PC-3 (cell line): Measurements from ENCODE around the gene AGPAT3.

Source experiments
- EZH2 ChIP-seq: fragments of 300-600 bp; sonication (generic); IDR thresholded peaks from one replicate; pipeline ENCODE4 v1.6.1; 2017; ENCODE audit warnings: antibody characterized with exemption, mild to moderate bottlenecking, low read length; ENCODE audit not compliant: unreplicated experiment
- EZH2phosphoT487 ChIP-seq: fragments of 300-600 bp; sonication (generic); IDR thresholded peaks from 2 replicates; pipeline ENCODE4 v1.6.1; 2018; ENCODE audit warnings: mild to moderate bottlenecking, antibody characterized with exemption, low read length, borderline replicate concordance
- TF ChIP-seq, protein P1 (sequence below): fragments of 300-600 bp; sonication (generic); conservative IDR thresholded peaks from 2 replicates; pipeline ENCODE4 v1.5.1; 2017; ENCODE audit warnings: antibody characterized with exemption, low read depth, mild to moderate bottlenecking, low read length

GRCh38 chr21:43936247-43936967 lies 71.4 kb downstream of the AGPAT3 start:
- TF ChIP-seq, protein P1, sequence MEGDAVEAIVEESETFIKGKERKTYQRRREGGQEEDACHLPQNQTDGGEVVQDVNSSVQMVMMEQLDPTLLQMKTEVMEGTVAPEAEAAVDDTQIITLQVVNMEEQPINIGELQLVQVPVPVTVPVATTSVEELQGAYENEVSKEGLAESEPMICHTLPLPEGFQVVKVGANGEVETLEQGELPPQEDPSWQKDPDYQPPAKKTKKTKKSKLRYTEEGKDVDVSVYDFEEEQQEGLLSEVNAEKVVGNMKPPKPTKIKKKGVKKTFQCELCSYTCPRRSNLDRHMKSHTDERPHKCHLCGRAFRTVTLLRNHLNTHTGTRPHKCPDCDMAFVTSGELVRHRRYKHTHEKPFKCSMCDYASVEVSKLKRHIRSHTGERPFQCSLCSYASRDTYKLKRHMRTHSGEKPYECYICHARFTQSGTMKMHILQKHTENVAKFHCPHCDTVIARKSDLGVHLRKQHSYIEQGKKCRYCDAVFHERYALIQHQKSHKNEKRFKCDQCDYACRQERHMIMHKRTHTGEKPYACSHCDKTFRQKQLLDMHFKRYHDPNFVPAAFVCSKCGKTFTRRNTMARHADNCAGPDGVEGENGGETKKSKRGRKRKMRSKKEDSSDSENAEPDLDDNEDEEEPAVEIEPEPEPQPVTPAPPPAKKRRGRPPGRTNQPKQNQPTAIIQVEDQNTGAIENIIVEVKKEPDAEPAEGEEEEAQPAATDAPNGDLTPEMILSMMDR = no peak
- TF ChIP-seq EZH2 (no peak), EZH2phosphoT487 (no peak)
